OCI-LY1 (cell line): Measurements from ENCODE around the gene RPS3.

ENCODE experiments used
- H2AFZ ChIP-seq: fragments of 200-600 bp; sonication (generic), shearing (Covaris generic); 2 replicates; pipeline ENCODE4 v1.6.0; 2014; ENCODE audit warnings: antibody characterized with exemption, mild to moderate bottlenecking, low read length
- H3F3A ChIP-seq: fragments of 200-600 bp; sonication (generic), shearing (Covaris generic); 2 replicates; pipeline ENCODE4 v1.6.0; 2014; ENCODE audit warnings: mild to moderate bottlenecking, antibody characterized with exemption, low read length, moderate library complexity; ENCODE audit not compliant: insufficient read depth
- H3K27ac ChIP-seq: fragments of 200-600 bp; sonication (generic); 2 replicates; pipeline ENCODE4 v1.5.1; 2014; ENCODE audit warnings: low read length, mixed run types, mild to moderate bottlenecking, low read depth; ENCODE audit not compliant: poor library complexity, severe bottlenecking
- H3K27me3 ChIP-seq: fragments of 200-600 bp; sonication (generic); 2 replicates; pipeline ENCODE4 v1.6.0; 2014; ENCODE audit warnings: antibody characterized with exemption, mild to moderate bottlenecking, low read length, moderate library complexity; ENCODE audit not compliant: insufficient read depth
- H3K36me3 ChIP-seq: fragments of 200-600 bp; sonication (generic); 2 replicates; pipeline ENCODE4 v1.6.1; 2014; ENCODE audit warnings: mild to moderate bottlenecking, antibody characterized with exemption, low read length, moderate library complexity, mixed read lengths; ENCODE audit not compliant: insufficient read depth
- H3K4me1 ChIP-seq: fragments of 200-600 bp; sonication (generic); 2 replicates; pipeline ENCODE4 v1.5.1; 2014; ENCODE audit warnings: mild to moderate bottlenecking, low read length, moderate library complexity; ENCODE audit not compliant: insufficient read depth, severe bottlenecking
- H3K4me2 ChIP-seq: fragments of 200-600 bp; sonication (generic), shearing (Covaris generic); 2 replicates; pipeline ENCODE4 v1.6.1; 2014; ENCODE audit warnings: low read length
- H3K4me3 ChIP-seq: fragments of 200-600 bp; sonication (generic); 2 replicates; pipeline ENCODE4 v1.5.1; 2014; ENCODE audit warnings: low read length, low read depth, mild to moderate bottlenecking, mixed read lengths; ENCODE audit not compliant: poor library complexity, severe bottlenecking
- H3K79me2 ChIP-seq: fragments of 200-600 bp; shearing (Covaris generic); 2 replicates; pipeline ENCODE4 v1.6.1; 2016; ENCODE audit warnings: mixed run types, low read length, mixed read lengths; ENCODE audit not compliant: insufficient read depth
- H3K9ac ChIP-seq: fragments of 200-600 bp; sonication (generic), shearing (Covaris generic); 2 replicates; pipeline ENCODE4 v1.6.1; 2014; ENCODE audit warnings: mild to moderate bottlenecking, low read length, mixed read lengths
- H3K9me2 ChIP-seq: fragments of 200-600 bp; sonication (generic), shearing (Covaris generic); 2 replicates; pipeline ENCODE4 v1.6.1; 2014; ENCODE audit warnings: low read depth, mild to moderate bottlenecking, low read length, mixed read lengths
- H3K9me3 ChIP-seq: fragments of 200-600 bp; shearing (Covaris generic); 2 replicates; pipeline ENCODE4 v1.6.1; 2014; ENCODE audit warnings: low read length, mixed read lengths
- H4K20me1 ChIP-seq: fragments of 200-600 bp; sonication (generic), shearing (Covaris generic); 2 replicates; pipeline ENCODE4 v1.6.0; 2016; ENCODE audit warnings: mild to moderate bottlenecking, low read length; ENCODE audit not compliant: insufficient read depth
- CTCF ChIP-seq: fragments of 200-600 bp; sonication (generic), shearing (Covaris generic); IDR thresholded peaks from 2 replicates; pipeline ENCODE4 v1.5.1; 2017; ENCODE audit warnings: mild to moderate bottlenecking, antibody characterized with exemption, low read length, moderate library complexity, mixed read lengths
- EZH2 ChIP-seq: fragments of 200-600 bp; sonication (generic), shearing (Covaris generic); IDR thresholded peaks from 2 replicates; pipeline ENCODE4 v1.8.0; 2017; ENCODE audit warnings: borderline replicate concordance, mixed run types, mild to moderate bottlenecking, antibody characterized with exemption, low read length, moderate library complexity, mixed read lengths

Gene RPS3

GRCh38 chr11:75371949-75372876 lies 27.1 kb upstream of the RPS3 start:
- Histone ChIP-seq H2AFZ (no peak overlapping the region), H3K36me3 (no peaks in the 10 kb centered on the region), H3K9ac (no peak overlapping the region), H3K9me3 (no peaks in the 10 kb centered on the region), H3K4me1 (no peaks in the 10 kb centered on the region), H3K4me3 (no peak overlapping the region), H3K27me3 (peaks cover 3% of the 10 kb centered on the region), H3K27ac (no peak overlapping the region), H3F3A (no peaks in the 10 kb centered on the region), H3K4me2 (no peak overlapping the region), H3K9me2 (no peaks in the 10 kb centered on the region), H4K20me1 (no peaks in the 10 kb centered on the region), H3K79me2 (no peaks in the 10 kb centered on the region)
- TF ChIP-seq CTCF (no peak), EZH2 (no peak)

GRCh38 chr11:75373201-75373600 lies 26.1 kb upstream of the RPS3 start:
- H2AFZ ChIP-seq: no peak overlapping the region
- H3K4me2 ChIP-seq: no peak overlapping the region
- no peak overlapping the region for H3K4me3 ChIP-seq
- TF ChIP-seq EZH2: no peak
- no peak for TF ChIP-seq CTCF
- no peak overlapping the region for H3K27ac ChIP-seq
- H3K9me3 ChIP-seq: no peaks in the 10 kb centered on the region
- no peaks in the 10 kb centered on the region for H4K20me1 ChIP-seq
- peaks cover 3% of the 10 kb centered on the region for H3K27me3 ChIP-seq
- no peaks in the 10 kb centered on the region for H3K4me1 ChIP-seq
- H3K79me2 ChIP-seq: no peaks in the 10 kb centered on the region
- no peaks in the 10 kb centered on the region for H3K36me3 ChIP-seq
- H3F3A ChIP-seq: no peaks in the 10 kb centered on the region
- no peaks in the 10 kb centered on the region for H3K9me2 ChIP-seq
- H3K9ac ChIP-seq: no peak overlapping the region

- Histone ChIP-seq H2AFZ (no peak overlapping the region), H3K27ac (no peak overlapping the region)
- TF ChIP-seq EZH2 (no peak), CTCF (no peak)
Observed at GRCh38 chr11:75374646-75375045, 24.7 kb upstream of the RPS3 start.

More at GRCh38 chr11:75374646-75375045, 24.7 kb upstream of the RPS3 start:
- Histone ChIP-seq H3K9me2 (no peaks in the 10 kb centered on the region), H3F3A (no peaks in the 10 kb centered on the region), H3K9me3 (no peaks in the 10 kb centered on the region), H3K4me1 (no peaks in the 10 kb centered on the region), H3K27me3 (peaks cover 3% of the 10 kb centered on the region), H3K4me3 (no peak overlapping the region), H3K9ac (no peak overlapping the region), H4K20me1 (no peaks in the 10 kb centered on the region), H3K36me3 (no peaks in the 10 kb centered on the region), H3K4me2 (no peak overlapping the region), H3K79me2 (no peaks in the 10 kb centered on the region)
